HG02678 (cell line): Measurements from ENCODE around the gene LRGUK.

Experiments used
- ATAC-seq: cut with Tn5 transposase; IDR thresholded peaks from one replicate; pipeline ENCODE4 v1.9.1; 2021; ENCODE audit warnings: mild to moderate bottlenecking, moderate library complexity; ENCODE audit not compliant: unreplicated experiment

LRGUK gene

GRCh38 chr7:134182078-134182477 is 54.9 kb downstream of the LRGUK start:
- ATAC-seq = no peak

GRCh38 chr7:134184767-134185166 is 57.6 kb downstream of the LRGUK start:
- no peak for ATAC-seq

- no peak for ATAC-seq
Observed at GRCh38 chr7:134186027-134186426, 58.9 kb downstream of the LRGUK start.

- ATAC-seq = no peak
Observed at GRCh38 chr7:134186801-134187200, 59.7 kb downstream of the LRGUK start.

GRCh38 chr7:134187893-134188292 is 60.8 kb downstream of the LRGUK start:
- ATAC-seq = no peak

GRCh38 chr7:134188311-134188710 is 61.2 kb downstream of the LRGUK start:
- no peak for ATAC-seq

- ATAC-seq = no peak
Observed at GRCh38 chr7:134189559-134189958, 62.4 kb downstream of the LRGUK start.

GRCh38 chr7:134191876-134192275 is 64.7 kb downstream of the LRGUK start:
- ATAC-seq = no peak

- no peak for ATAC-seq
Observed at GRCh38 chr7:134193240-134193639, 66.1 kb downstream of the LRGUK start.

- no peak for ATAC-seq
Observed at GRCh38 chr7:134195252-134195651, 68.1 kb downstream of the LRGUK start.

- ATAC-seq = no peak
Observed at GRCh38 chr7:134196439-134196838, 69.3 kb downstream of the LRGUK start.

- ATAC-seq = no peak
Observed at GRCh38 chr7:134197345-134197744, 70.2 kb downstream of the LRGUK start.

GRCh38 chr7:134200970-134201369 is 73.8 kb downstream of the LRGUK start:
- no peak for ATAC-seq

GRCh38 chr7:134201569-134202261 is 74.6 kb downstream of the LRGUK start:
- no peak for ATAC-seq

GRCh38 chr7:134203186-134203889 is 76.2 kb downstream of the LRGUK start:
- ATAC-seq = no peak

- ATAC-seq = no peak
Observed at GRCh38 chr7:134209322-134210015, 82.3 kb downstream of the LRGUK start.

- ATAC-seq = no peak
Observed at GRCh38 chr7:134210227-134210626, 83.1 kb downstream of the LRGUK start.

GRCh38 chr7:134210976-134211663 is 84.0 kb downstream of the LRGUK start:
- ATAC-seq = no peak

GRCh38 chr7:134211817-134212216 is 84.7 kb downstream of the LRGUK start:
- ATAC-seq = no peak

- no peak for ATAC-seq
Observed at GRCh38 chr7:134212576-134213546, 85.7 kb downstream of the LRGUK start.
